Measurements from ENCODE around the gene FAM107B.
A peak's percentile ranks its signal among the peaks of the same experiment; 100 is the strongest.

- TF ChIP-seq POLR2A (IDR thresholded peaks at IDR 0.05): no peak
- TF ChIP-seq POLR2AphosphoS5 (IDR thresholded peaks at IDR 0.05): peak; percentile 38
- peak in 1 of 4 experiments; percentile 14 for TF ChIP-seq CTCF (IDR thresholded peaks at IDR 0.05)
Measured at GRCh38 chr10:14773551-14774213, 1.0 kb downstream of the FAM107B start.

All from gastroesophageal sphincter (tissue), 3 donors.